HepG2 (cell line): Measurements from ENCODE around the gene DBN1. TPM values are rescaled to one million over a fixed set of nuclear protein-coding genes. Genes with fewer than 3 reads are reported as not detected.

ENCODE experiments used
- ATF1 ChIP-seq: IDR thresholded peaks from 2 replicates; pipeline ENCODE4 v1.6.1; 2016; ENCODE audit warnings: mild to moderate bottlenecking, control low read depth
- ELK4 ChIP-seq: sonication (generic); formaldehyde crosslinking; IDR thresholded peaks from 2 replicates; pipeline ENCODE4 v1.9.0; 2021; ENCODE audit warnings: missing genetic modification reagents, borderline replicate concordance
- HDAC2 ChIP-seq: sonication (generic); formaldehyde crosslinking; IDR thresholded peaks from 2 replicates; pipeline ENCODE4 v1.4.0; 2020; ENCODE audit warnings: missing genetic modification reagents
- HMGXB4 ChIP-seq, 2 experiments: sonication (generic) in 1 of 2; formaldehyde crosslinking in 1 of 2; IDR thresholded peaks; 2 replicates each; pipeline versions ENCODE4 v1.4.0 to v1.6.1; 2018 to 2020; ENCODE audit warnings: missing genetic modification reagents in 2 of 2, borderline replicate concordance in 1 of 2, low read depth in 1 of 2, mild to moderate bottlenecking in 1 of 2, missing biosample characterization in 1 of 2
- IRF2 ChIP-seq: IDR thresholded peaks from 2 replicates; pipeline ENCODE4 v1.6.1; 2018; ENCODE audit warnings: missing genetic modification reagents, missing compliant biosample characterization
- JARID2 ChIP-seq: sonication (generic); formaldehyde crosslinking; IDR thresholded peaks from 2 replicates; pipeline ENCODE4 v1.8.1; 2023; ENCODE audit warnings: missing genetic modification reagents, inconsistent platforms; ENCODE audit not compliant: insufficient replicate concordance
- KDM5A ChIP-seq: fragments of 200-600 bp; sonication (generic); IDR thresholded peaks from 2 replicates; pipeline ENCODE4 v1.7.0; 2018; ENCODE audit warnings: antibody characterized with exemption, mild to moderate bottlenecking, low read length, borderline replicate concordance
- KLF13 ChIP-seq: sonication (generic); formaldehyde crosslinking; IDR thresholded peaks from 2 replicates; pipeline ENCODE4 v1.4.0; 2020; ENCODE audit warnings: mild to moderate bottlenecking, missing genetic modification reagents
- MAX ChIP-seq: IDR thresholded peaks from 2 replicates; pipeline ENCODE4 v1.6.1; 2012; ENCODE audit warnings: inconsistent platforms
- MIER2 ChIP-seq: IDR thresholded peaks from 2 replicates; pipeline ENCODE4 v1.6.1; 2016; ENCODE audit warnings: missing biosample characterization, missing genetic modification reagents
- PLRG1 ChIP-seq: fragments of 450-650 bp; conservative IDR thresholded peaks from 2 replicates; pipeline ENCODE4 v1.6.1; 2016
- POLR2AphosphoS5 ChIP-seq: IDR thresholded peaks from 2 replicates; pipeline ENCODE4 v1.6.1; 2012; ENCODE audit warnings: low read depth, low read length
- RARG ChIP-seq: sonication (generic); formaldehyde crosslinking; IDR thresholded peaks from 2 replicates; pipeline ENCODE4 v1.4.0; 2020; ENCODE audit warnings: low read depth, mild to moderate bottlenecking, missing genetic modification reagents
- TCF12 ChIP-seq, 2 experiments: fragments of 450-650 bp in 1 of 2; sonication (generic) in 1 of 2; formaldehyde crosslinking in 1 of 2; IDR thresholded peaks; 2 replicates each; pipeline versions ENCODE4 v1.6.1 to v1.8.0; 2017 to 2022; ENCODE audit warnings: antibody characterized with exemption in 1 of 2, mild to moderate bottlenecking in 1 of 2, missing genetic modification reagents in 1 of 2, moderate library complexity in 1 of 2
- TFAP4 ChIP-seq: sonication (generic); IDR thresholded peaks from 2 replicates; pipeline ENCODE4 v1.6.1; 2016; ENCODE audit warnings: low read depth, borderline replicate concordance
- ZBTB7B ChIP-seq: sonication (generic); formaldehyde crosslinking; IDR thresholded peaks from 2 replicates; pipeline ENCODE4 v1.4.0; 2020; ENCODE audit warnings: missing genetic modification reagents
- ZNF30 ChIP-seq: sonication (generic); formaldehyde crosslinking; IDR thresholded peaks from 2 replicates; pipeline ENCODE4 v1.5.0; 2020; ENCODE audit warnings: mild to moderate bottlenecking, missing genetic modification reagents
- ZNF326 ChIP-seq: sonication (generic); formaldehyde crosslinking; IDR thresholded peaks from 2 replicates; pipeline ENCODE4 v1.4.0; 2020; ENCODE audit warnings: missing genetic modification reagents, borderline replicate concordance
- ZNF34 ChIP-seq: sonication (generic); formaldehyde crosslinking; IDR thresholded peaks from 2 replicates; pipeline ENCODE4 v1.4.0; 2020; ENCODE audit warnings: mild to moderate bottlenecking, missing genetic modification reagents, borderline replicate concordance
- ZNF382 ChIP-seq: sonication (generic); formaldehyde crosslinking; IDR thresholded peaks from 2 replicates; pipeline ENCODE4 v1.5.0; 2020; ENCODE audit warnings: missing genetic modification reagents, mild to moderate bottlenecking, borderline replicate concordance
- ZNF468 ChIP-seq: sonication (generic); formaldehyde crosslinking; IDR thresholded peaks from 2 replicates; pipeline ENCODE4 v1.8.0; 2022; ENCODE audit warnings: mild to moderate bottlenecking, moderate library complexity, missing genetic modification reagents
- ZNF572 ChIP-seq: sonication (generic); formaldehyde crosslinking; IDR thresholded peaks from 2 replicates; pipeline ENCODE4 v1.5.1; 2020; ENCODE audit warnings: mild to moderate bottlenecking, missing genetic modification reagents
- ZNF597 ChIP-seq: sonication (generic); formaldehyde crosslinking; IDR thresholded peaks from 2 replicates; pipeline ENCODE4 v1.5.0; 2020; ENCODE audit warnings: missing genetic modification reagents
- ZNF607 ChIP-seq: sonication (generic); formaldehyde crosslinking; IDR thresholded peaks from 2 replicates; pipeline ENCODE4 v1.5.1; 2020; ENCODE audit warnings: missing genetic modification reagents, mild to moderate bottlenecking, borderline replicate concordance
- ZNF652 ChIP-seq: IDR thresholded peaks from 2 replicates; pipeline ENCODE4 v1.6.1; 2016; ENCODE audit warnings: low read depth, borderline replicate concordance
- ZNF672 ChIP-seq: sonication (generic); formaldehyde crosslinking; IDR thresholded peaks from 2 replicates; pipeline ENCODE4 v1.8.1; 2022; ENCODE audit warnings: missing genetic modification reagents
- polyA plus RNA-seq, 8 experiments: library from polyadenylated mRNA; depleted of rRNA in 3 of 8; stranded (reverse) in 7 of 8; unstranded in 1 of 8; fragments of >200 nt; fragmentation: Illumina TruSeq in 4 of 8; extraction: Trizol in 4 of 8; gene quantifications; 2 replicates each; pipeline versions ENCODE4 v1.2.1 to v1.2.3, GENCODE V29; 2011 to 2016; ENCODE audit warnings: low read depth in 4 of 8, missing spikeins in 1 of 8, mixed read lengths in 1 of 8; ENCODE audit not compliant: insufficient read depth in 1 of 8
- total RNA-seq, 5 experiments: library from RNA; depleted of rRNA; stranded (reverse); fragments of >200 nt; fragmentation: Illumina TruSeq; extraction: Trizol; gene quantifications; 2 replicates each; pipeline ENCODE4 v1.2.3, GENCODE V29; 2016; ENCODE audit warnings: low read depth in 1 of 5

The DBN1 gene
- total and polyA plus RNA-seq, 2 of the 13 experiments (the other 11 are each of a cell fraction or from before 2014, with no cell fraction given): 27.0 to 37.3 TPM

GRCh38 chr5:177447611-177448243, 25.7 kb downstream of the DBN1 start (continued):
- TF ChIP-seq ATF1: no peak
- TF ChIP-seq HDAC2: peak; percentile 59
- peak; percentile 85 for TF ChIP-seq MAX
- no peak for TF ChIP-seq RARG
- 0 out of 2 replicates have a peak, but pooled peaks have one; percentile 67 for TF ChIP-seq ZNF468 (CRISPR knock-in tag)
- TF ChIP-seq PLRG1: no peak
- TF ChIP-seq ZNF326 (CRISPR knock-in tag): peak; percentile 31; the same call in 1 of the 2 replicates
- TF ChIP-seq MIER2 (CRISPR knock-in tag): no peak
- no peak for TF ChIP-seq ZNF597 (CRISPR knock-in tag)
- no peak for TF ChIP-seq KLF13
- no peak for TF ChIP-seq ZNF672 (CRISPR knock-in tag)
- TF ChIP-seq ZNF572: no peak
- peak; percentile 31; the same call in 1 of the 2 replicates for TF ChIP-seq TFAP4
- no peak for TF ChIP-seq KDM5A
- no peak for TF ChIP-seq ZNF382 (CRISPR knock-in tag)
- TF ChIP-seq POLR2AphosphoS5: peak; percentile 15; the same call in 1 of the 2 replicates
- TF ChIP-seq HMGXB4 (CRISPR knock-in tag; IDR thresholded peaks at IDR 0.05; ENCODE audit: borderline replicate concordance in 1 of 2, low read depth in 1 of 2): no peak; a peak in 1 of 4 replicates
- TF ChIP-seq ZNF30 (CRISPR knock-in tag): no peak
- TF ChIP-seq ZNF607 (CRISPR knock-in tag): 0 out of 2 replicates have a peak, but pooled peaks have one; percentile 36
- TF ChIP-seq IRF2 (CRISPR knock-in tag): peak; percentile 50; the same call in 1 of the 2 replicates
- 0 out of 2 replicates have a peak, but pooled peaks have one; percentile 42 for TF ChIP-seq ZBTB7B
- TF ChIP-seq TCF12 (IDR thresholded peaks at IDR 0.05): no peak
- TF ChIP-seq TCF12 (CRISPR knock-in tag; IDR thresholded peaks at IDR 0.05): peak; percentile 74; the same call in 1 of the 2 replicates
- no peak for TF ChIP-seq ZNF652 (CRISPR knock-in tag)
- no peak for TF ChIP-seq ELK4 (CRISPR knock-in tag)
- no peak for TF ChIP-seq ZNF34 (CRISPR knock-in tag)
- no peak for TF ChIP-seq JARID2 (CRISPR knock-in tag)
